ENCODE data around the gene AGAP3. TPM values are rescaled to one million over a fixed set of nuclear protein-coding genes. Genes with fewer than 3 reads are reported as not detected.

The AGAP3 gene
- total RNA-seq, 1 experiment from 2014 or later, result 126 TPM

DNA sequence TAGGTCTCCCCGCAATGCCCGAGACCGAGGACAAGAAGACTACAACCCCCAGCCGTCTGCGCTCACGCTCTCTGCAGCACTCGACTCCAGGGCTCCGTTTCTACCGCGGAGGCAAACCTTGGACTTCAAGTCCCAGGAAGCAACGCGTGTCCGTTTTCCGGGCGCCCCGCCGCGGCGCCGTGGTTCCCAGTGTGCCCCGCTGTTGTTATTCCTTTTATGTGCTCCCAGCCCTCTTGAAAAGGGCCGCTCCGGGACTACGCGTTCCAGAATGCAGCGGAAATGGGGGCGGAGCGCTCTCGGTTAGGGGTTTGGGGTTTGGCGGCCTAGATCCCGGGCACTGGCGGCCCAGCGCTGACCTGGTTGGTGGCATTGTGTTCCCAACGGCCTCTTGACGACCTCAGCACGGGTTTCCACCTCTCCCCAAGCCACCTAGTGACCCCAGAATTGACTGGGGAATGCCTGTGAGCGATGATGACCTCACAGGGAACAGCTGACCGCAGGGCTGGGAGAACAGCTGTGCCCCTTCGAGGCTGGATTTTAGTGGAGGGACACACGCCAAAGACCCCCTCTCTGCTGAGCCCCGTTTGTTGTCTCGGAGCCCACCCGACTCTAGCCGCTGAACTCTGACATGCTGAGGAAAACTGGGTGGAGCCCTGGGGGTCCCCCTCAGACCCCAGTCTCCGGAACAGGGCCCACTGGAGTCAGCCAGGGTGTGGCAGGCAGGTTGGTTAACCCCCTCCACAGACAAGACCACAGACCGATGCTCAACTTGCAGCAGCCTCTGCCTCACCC, 28.1 kb upstream of the AGAP3 start:
- ATAC-seq, result peak; percentile 75
- H3K9me2 ChIP-seq (ENCODE audit: insufficient read depth), result no peaks in the 10 kb centered on the region
- peak overlapping the region; percentile 91 for H3K9ac ChIP-seq (ENCODE audit: low read length)
- H3K4me3 ChIP-seq (replicated peaks in 1 of 2; ENCODE audit: low read depth in 1 of 2, low read length in 2 of 2), result peak overlapping the region; percentile 81 to 90
- BruUV-seq (replicated peaks), result TSS peak; percentile 34
- CTCF ChIA-PET, result no interaction called here
- H3K27me3 ChIP-seq (ENCODE audit: insufficient read depth, low read length), result no peaks in the 10 kb centered on the region
- peak overlapping the region; percentile 95 for H3K4me2 ChIP-seq (ENCODE audit: low read length)
- intact Hi-C loops (cut with micrococcal nuclease), result loop anchor here (1.0 kb wide), 1 partner anchor 30 kb away; the partner anchor contains the start of gene ABCB8
- H3K79me2 ChIP-seq (ENCODE audit: insufficient read depth, low read length), result peaks cover 33% of the 10 kb centered on the region
- H2AFZ ChIP-seq (ENCODE audit: low read depth, low read length, poor library complexity, severe bottlenecking), result no peak overlapping the region
- POLR2A ChIA-PET, result no interaction called here
- peak overlapping the region; percentile 87 for H3K27ac ChIP-seq (ENCODE audit: low read depth, low read length)
- no peaks in the 10 kb centered on the region for H4K20me1 ChIP-seq (ENCODE audit: insufficient read depth)
- RAD21 ChIA-PET (ENCODE audit: low non-redundant PET in 1 of 2, low total read pairs in 2 of 2, uncharacterized antibody in 2 of 2, unreplicated experiment in 2 of 2), result interaction anchor here in 1 of 2 experiments (1.3 kb wide), 1 partner anchor 30 kb away, joined by 5 read pairs; the partner anchor contains the start of gene ABCB8
- TF ChIP-seq ZNF274 (IDR thresholded peaks at IDR 0.05; ENCODE audit: low read depth, low read length) (no peak), RAD21 (IDR thresholded peaks at IDR 0.05; ENCODE audit: low read depth) (no peak), YY1 (IDR thresholded peaks at IDR 0.05; ENCODE audit: extremely low read depth, insufficient replicate concordance, low read depth, low read length) (peak; percentile 69), SRF (IDR thresholded peaks at IDR 0.05; ENCODE audit: low read depth) (no peak), POLR2A (IDR thresholded peaks at IDR 0.05; ENCODE audit: borderline replicate concordance, extremely low read depth, insufficient read depth, insufficient read length) (peak; percentile 71), ELF1 (IDR thresholded peaks at IDR 0.05; ENCODE audit: borderline replicate concordance, low read depth) (no peak), POLR2AphosphoS5 (IDR thresholded peaks at IDR 0.05; ENCODE audit: low read depth, low read length) (peak; percentile 65), ZFX (IDR thresholded peaks at IDR 0.05) (peak; percentile 52; the same call in 1 of the 2 replicates), CTCF (IDR thresholded peaks at IDR 0.05 in 2 of 3, conservative IDR thresholded peaks at IDR 0.05 in 1 of 3; ENCODE audit: borderline replicate concordance in 1 of 3, insufficient read depth in 1 of 3, low read depth in 2 of 3, low read length in 2 of 3) (no peak), TCF7L2 (IDR thresholded peaks at IDR 0.05; ENCODE audit: borderline replicate concordance, extremely low read depth, insufficient read depth, insufficient read length) (peak; percentile 100), EGR1 (IDR thresholded peaks at IDR 0.05; ENCODE audit: low read depth) (no peak)
- TF ChIP-seq, protein P1, sequence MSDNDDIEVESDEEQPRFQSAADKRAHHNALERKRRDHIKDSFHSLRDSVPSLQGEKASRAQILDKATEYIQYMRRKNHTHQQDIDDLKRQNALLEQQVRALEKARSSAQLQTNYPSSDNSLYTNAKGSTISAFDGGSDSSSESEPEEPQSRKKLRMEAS (IDR thresholded peaks at IDR 0.05), result no peak
- TF ChIP-seq, protein P2, sequence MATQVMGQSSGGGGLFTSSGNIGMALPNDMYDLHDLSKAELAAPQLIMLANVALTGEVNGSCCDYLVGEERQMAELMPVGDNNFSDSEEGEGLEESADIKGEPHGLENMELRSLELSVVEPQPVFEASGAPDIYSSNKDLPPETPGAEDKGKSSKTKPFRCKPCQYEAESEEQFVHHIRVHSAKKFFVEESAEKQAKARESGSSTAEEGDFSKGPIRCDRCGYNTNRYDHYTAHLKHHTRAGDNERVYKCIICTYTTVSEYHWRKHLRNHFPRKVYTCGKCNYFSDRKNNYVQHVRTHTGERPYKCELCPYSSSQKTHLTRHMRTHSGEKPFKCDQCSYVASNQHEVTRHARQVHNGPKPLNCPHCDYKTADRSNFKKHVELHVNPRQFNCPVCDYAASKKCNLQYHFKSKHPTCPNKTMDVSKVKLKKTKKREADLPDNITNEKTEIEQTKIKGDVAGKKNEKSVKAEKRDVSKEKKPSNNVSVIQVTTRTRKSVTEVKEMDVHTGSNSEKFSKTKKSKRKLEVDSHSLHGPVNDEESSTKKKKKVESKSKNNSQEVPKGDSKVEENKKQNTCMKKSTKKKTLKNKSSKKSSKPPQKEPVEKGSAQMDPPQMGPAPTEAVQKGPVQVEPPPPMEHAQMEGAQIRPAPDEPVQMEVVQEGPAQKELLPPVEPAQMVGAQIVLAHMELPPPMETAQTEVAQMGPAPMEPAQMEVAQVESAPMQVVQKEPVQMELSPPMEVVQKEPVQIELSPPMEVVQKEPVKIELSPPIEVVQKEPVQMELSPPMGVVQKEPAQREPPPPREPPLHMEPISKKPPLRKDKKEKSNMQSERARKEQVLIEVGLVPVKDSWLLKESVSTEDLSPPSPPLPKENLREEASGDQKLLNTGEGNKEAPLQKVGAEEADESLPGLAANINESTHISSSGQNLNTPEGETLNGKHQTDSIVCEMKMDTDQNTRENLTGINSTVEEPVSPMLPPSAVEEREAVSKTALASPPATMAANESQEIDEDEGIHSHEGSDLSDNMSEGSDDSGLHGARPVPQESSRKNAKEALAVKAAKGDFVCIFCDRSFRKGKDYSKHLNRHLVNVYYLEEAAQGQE (IDR thresholded peaks at IDR 0.05; ENCODE audit: low read depth), result no peak
- no peaks in the 10 kb centered on the region for H3K9me3 ChIP-seq (ENCODE audit: control insufficient read depth in 1 of 2, insufficient read depth in 1 of 2, low read depth in 1 of 2, low read length in 2 of 2)
- peak; percentile 99 for DNase-seq (ENCODE audit: low read depth, low spot score)
- H3K36me3 ChIP-seq (ENCODE audit: control insufficient read depth in 1 of 2, insufficient read depth in 2 of 2, low read length in 2 of 2), result no peaks in the 10 kb centered on the region
- H3K4me1 ChIP-seq (ENCODE audit: control insufficient read depth in 1 of 2, insufficient read depth in 2 of 2, low read length in 2 of 2), result peaks cover 25 to 48% of the 10 kb centered on the region in 2 experiments
